Globus pallidus (tissue), 1 donor: ENCODE data around the gene UAP1L1.
A peak's percentile ranks its signal among the peaks of the same experiment; 100 is the strongest.

Experiments
- DNase-seq: peaks from one replicate; pipeline ENCODE4 v3.0.0-alpha.2; 2015; ENCODE audit warnings: low spot score

UAP1L1 gene

GRCh38 chr9:137075275-137075775 is 2.0 kb upstream of the UAP1L1 start:
- DNase-seq = no peak

GRCh38 chr9:137076636-137077009 is 694 bp upstream of the UAP1L1 start:
- DNase-seq = no peak

DNA sequence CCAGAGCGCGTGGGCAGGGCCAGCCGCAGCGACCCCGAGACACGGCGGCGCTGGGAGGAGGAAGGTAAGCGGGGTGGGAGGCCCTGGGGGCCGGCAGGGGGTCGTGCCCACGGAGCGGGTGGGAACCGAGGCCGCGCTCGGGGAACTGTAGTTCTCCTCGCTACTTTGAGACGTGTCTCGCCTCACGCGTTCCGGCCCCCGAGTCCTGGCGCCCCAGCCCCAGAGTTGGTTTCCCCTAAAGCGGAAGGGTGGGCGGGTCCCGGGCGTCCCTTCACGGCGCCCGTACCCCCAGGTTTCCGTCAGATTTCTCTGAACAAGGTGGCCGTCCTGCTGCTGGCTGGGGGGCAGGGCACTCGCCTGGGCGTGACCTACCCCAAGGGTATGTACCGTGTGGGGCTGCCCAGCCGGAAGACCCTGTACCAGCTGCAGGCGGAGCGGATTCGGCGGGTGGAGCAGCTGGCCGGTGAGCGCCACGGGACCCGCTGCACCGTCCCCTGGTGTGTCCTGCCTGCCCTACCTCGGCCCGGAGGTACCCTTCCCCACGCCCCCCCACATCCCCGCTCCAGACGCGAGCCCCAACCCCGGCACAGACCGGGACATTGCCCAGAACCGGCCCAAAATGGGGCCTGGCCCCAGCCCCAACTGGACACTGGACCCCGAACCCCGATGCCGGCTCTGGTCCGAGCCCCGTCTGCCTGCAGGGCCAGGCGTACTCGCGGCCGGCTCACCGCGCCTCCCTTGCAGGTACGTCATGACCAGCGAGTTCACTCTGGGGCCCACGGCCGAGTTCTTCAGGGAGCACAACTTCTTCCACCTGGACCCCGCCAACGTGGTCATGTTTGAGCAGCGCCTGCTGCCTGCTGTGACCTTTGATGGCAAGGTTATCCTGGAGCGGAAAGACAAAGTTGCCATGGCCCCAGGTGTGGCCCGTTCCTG is 709 bp downstream of the UAP1L1 start:
- DNase-seq = no peak

DNA sequence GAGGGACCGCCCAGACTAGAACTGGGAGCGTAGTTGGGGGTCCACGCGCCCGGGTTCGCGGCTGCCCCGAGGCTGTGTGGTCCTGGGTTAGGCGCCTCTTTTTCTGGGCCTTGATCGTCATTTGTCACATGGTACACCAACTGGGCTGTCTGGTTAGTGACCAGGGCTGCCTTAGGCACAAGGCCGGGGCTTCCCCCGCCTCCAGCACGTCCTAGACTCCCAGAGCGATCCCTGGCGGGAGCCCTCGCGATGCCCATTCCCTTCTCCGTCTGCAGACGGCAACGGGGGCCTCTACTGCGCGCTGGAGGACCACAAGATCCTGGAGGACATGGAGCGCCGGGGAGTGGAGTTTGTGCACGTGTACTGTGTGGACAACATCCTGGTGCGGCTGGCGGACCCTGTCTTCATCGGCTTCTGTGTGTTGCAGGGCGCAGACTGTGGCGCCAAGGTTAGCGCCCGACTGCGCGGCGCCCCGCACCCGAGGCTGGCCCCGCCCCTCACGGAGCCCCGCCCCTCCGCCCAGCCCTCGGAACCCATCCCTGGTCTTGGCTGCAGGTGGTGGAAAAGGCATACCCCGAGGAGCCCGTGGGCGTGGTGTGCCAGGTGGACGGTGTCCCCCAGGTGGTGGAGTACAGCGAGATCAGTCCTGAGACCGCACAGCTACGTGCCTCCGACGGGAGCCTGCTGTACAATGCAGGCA is 1.5 kb downstream of the UAP1L1 start:
- DNase-seq = no peak

DNA sequence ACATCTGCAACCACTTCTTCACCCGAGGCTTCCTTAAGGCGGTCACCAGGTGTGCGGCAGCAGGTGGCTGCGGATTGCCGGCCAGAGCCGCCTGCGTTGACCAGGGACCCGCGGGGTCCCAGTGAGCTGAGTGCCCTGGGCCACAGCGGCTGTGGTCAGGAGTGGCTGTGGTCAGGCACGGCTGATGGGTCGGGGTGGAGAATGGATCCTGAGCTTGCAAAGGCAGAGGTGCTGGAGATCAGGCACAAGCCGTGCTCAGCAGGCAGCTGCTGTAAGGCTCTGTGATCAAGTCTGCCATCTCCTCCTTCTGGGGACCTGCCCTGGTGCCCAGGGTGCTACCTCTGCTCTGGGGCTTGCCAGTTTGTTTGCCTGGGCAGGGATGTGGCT is 2.1 kb downstream of the UAP1L1 start:
- no peak for DNase-seq

GRCh38 chr9:137080260-137081122 is 3.2 kb downstream of the UAP1L1 start:
- no peak for DNase-seq

DNA sequence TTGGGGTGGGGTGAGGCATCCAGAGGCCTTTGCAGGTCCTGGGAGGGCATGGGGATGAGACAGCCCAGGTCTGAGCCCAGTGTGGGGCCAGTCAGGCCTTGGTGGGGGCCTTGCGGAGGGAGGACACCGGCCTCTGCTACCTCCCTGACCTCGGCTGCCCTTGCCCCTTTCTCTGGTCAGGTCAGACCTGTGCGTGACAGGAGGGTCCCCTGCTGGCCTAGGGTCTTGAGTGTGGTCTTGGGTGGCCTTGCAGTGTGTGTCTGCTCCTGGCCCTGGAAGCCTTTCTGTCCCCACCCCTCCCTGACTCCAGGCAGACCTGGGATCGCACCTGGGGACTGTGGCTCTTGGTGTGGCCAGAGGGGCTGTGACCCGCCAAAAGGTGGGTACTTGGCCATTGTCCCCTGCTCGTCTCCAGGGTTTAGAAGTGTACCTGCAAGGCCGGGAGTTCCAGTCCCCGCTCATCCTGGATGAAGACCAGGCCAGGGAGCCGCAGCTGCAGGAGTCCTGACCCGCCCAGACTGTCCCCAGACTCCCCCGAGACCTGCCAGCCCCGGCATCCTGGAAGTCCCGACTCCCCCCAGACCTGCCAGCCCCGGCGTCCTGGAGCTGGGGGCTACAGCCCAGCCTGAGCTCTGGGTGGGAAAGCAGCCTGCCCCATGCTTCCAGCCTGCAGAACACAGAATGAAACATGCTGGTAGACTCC is 5.1 kb downstream of the UAP1L1 start:
- DNase-seq = no peak

- DNase-seq = no peak
Measured at GRCh38 chr9:137082925-137083290, 5.6 kb downstream of the UAP1L1 start.

DNA sequence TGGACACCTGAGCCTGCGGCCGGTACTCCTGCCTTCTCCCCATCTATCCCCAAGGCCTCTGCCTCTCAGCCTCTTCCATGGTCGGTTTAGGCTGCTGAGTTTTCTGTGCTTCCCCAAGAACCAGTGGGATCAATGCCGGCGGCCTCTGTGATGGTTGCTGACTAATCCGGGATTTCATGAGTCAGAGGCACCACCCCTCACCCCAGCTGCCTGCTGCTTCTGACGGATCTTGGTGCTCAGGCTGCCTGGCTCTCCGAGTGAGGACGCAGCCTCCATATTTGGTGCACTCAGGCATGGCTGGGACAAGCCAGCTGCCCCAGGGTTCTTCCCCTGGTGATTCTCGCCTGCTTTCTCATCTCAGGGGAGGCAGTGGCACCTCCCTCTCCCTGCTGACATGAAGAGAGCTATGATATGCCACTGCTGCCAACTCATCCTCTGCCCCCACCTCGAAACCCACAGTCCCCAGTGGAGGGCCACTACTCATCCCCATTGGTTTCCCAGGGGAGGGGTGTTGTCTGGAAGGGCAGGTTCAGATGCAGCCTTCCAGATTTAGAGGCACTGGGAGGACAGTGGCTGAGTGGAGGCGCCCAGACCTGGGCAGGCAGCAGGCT is 6.2 kb downstream of the UAP1L1 start:
- no peak for DNase-seq

GRCh38 chr9:137084526-137084925 is 7.2 kb downstream of the UAP1L1 start:
- DNase-seq = no peak

DNA sequence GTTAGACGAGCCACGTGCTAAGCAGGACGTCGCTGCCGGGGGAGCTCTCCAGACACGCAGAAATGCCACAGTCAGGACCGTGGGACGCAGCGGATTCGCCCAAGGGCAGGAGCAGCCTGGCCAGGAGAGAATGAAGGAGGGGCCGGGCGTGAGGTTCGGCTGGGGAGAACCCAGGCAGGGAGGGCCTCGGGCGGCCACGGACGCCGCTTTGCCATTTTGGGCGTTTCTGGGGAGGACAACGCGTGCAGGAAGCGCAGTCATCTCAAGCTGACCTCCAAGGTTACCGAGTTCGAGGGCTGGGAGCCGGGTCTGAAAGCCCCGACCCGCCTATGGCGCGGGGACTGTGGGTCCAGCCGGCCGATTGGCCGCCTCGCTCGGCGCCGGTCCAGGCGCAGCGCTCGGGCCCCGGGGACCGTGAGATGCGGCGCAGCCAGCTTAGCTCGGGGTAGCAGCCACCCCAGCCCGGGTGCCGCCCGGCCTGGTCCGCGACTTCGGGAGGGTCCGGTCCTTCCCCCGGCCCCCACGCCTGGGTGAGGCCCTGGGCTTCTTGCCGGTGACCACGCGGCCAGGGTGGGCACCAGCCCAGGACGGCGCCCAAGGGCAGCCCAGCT is 8.7 kb downstream of the UAP1L1 start:
- DNase-seq = no peak

- DNase-seq = peak; percentile 96
Measured at GRCh38 chr9:137086531-137087408, 9.5 kb downstream of the UAP1L1 start, which contains the start of gene MAN1B1. Gene MAN1B1 (plus strand): TSS chr9:137086985. CDS start chr9:137087000, 15 bp downstream.

GRCh38 chr9:137087409-137087925 is 10.2 kb downstream of the UAP1L1 start:
- DNase-seq = no peak

DNA sequence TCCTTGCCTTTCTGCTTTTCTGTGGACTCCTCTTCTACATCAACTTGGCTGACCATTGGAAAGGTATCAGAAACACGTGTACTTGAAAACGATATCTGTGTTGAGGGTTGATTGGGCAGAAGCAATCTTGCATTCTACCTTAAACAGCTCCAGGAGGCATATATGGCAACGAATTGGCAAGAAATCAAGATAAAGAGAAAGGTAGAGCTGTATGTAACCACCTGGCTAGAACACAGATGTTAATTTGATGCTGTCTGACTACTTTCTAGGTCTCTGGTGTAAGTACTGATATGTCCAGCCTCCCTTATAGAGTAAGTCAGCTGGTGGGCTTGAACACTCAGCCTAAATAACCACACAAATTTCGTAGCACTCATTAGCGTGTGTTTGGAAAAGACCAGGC is 10.8 kb downstream of the UAP1L1 start:
- no peak for DNase-seq

DNA sequence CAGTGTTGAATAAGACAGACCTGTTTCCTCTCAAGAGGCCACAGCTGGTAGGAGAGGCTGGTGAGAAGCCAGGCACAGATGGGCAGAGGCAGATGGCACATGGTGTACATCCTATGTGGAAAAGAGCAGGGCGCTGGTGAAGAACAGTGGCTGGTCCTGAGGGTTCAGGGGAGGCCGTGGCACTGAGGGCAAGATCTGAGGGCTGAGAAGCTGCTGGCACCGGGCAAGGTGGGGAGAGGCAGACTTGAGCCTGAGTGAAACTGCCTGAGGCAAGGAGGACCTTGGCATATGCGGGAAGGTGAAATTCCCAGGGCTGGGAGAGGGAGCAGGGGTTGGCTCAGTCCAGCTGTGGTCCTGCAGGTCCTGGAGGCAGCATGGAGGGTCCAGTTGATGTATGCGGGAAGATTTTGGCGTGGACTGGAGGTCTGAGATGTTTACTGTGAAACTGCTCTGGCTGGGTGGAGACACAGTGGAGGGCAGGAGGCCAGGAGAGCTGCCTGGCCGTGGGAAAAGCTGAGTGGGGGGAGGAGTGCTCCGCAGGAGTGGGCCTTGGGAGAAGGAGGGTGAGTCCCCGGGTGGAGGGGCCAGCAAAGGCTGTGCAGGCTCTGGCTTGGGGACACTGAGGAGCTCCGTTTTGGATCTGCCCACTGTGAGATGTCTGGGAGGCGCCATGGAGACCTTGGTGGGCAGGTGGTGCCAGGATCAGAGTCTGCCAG is 12.1 kb downstream of the UAP1L1 start:
- no peak for DNase-seq

DNA sequence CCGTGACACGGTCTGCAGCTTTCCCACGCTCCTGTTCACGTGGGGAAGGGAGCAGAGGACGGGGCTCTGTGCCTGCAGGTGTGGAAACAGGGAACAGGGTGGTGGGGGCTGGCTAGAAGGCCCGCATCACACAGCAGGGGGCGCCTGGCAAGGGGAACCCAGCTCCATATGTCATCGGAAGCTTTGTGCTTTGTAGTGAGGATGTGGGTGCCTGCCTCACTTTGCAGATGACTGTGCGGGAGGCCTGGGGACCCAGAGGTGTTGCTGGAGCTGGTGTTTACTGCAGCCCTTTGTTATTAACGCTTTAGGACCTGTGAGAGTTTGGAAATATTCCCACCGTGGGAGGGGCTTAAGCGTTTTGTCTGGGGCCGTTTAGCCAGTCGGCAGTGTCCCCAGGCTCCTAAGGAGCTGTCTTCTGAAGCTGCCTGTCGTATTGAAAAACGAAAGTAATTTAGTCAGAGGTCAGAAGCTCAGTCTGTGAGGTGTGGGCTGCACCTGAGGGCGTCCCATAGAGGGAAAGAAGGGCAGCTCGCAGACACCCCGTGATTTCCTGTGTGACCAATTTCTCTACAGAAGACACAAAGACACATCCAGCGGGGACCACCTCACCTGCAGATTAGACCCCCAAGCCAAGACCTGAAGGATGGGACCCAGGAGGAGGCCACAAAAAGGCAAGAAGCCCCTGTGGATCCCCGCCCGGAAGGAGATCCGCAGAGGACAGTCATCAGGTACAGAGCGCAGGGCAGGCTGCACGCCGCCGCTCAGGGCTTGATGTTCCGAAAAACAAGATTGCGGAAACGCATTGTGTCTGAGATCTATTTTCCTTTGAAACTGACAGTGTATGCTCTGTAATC is 18.6 kb downstream of the UAP1L1 start:
- no peak for DNase-seq

GRCh38 chr9:137096785-137097546 is 19.6 kb downstream of the UAP1L1 start:
- no peak for DNase-seq
